Endodermal cell (in vitro differentiated cells): Measurements from ENCODE around the gene PACSIN2. TPM values are rescaled to one million over a fixed set of nuclear protein-coding genes. Genes with fewer than 3 reads are reported as not detected.

ENCODE experiments used
- DNase-seq: peaks from one replicate; pipeline ENCODE4 v3.0.0-alpha.2; 2017
- H3K27ac ChIP-seq: 2 replicates; pipeline ENCODE4 v1.5.1; 2013; ENCODE audit warnings: mild to moderate bottlenecking, low read depth, low read length, moderate library complexity
- H3K27me3 ChIP-seq: 2 replicates; pipeline ENCODE4 v1.6.1; 2013; ENCODE audit warnings: mild to moderate bottlenecking, low read length, moderate library complexity; ENCODE audit not compliant: insufficient read depth, control insufficient read depth, poor library complexity, severe bottlenecking
- H3K36me3 ChIP-seq: 2 replicates; pipeline ENCODE4 v1.7.0; 2013; ENCODE audit warnings: mild to moderate bottlenecking, low read length, moderate library complexity; ENCODE audit not compliant: control insufficient read depth, insufficient read depth
- H3K4me1 ChIP-seq: one replicate; pipeline ENCODE4 v1.7.0; 2013; ENCODE audit warnings: low read length; ENCODE audit not compliant: control insufficient read depth, insufficient read depth
- H3K4me3 ChIP-seq: 2 replicates; pipeline ENCODE4 v1.5.1; 2013; ENCODE audit warnings: mild to moderate bottlenecking, low read length, moderate library complexity
- H3K9ac ChIP-seq: 2 replicates; pipeline ENCODE4 v1.6.1; 2013; ENCODE audit warnings: mild to moderate bottlenecking, low read length, moderate library complexity; ENCODE audit not compliant: poor library complexity, severe bottlenecking; ENCODE audit errors: extremely low read depth
- H3K9me3 ChIP-seq: 2 replicates; pipeline ENCODE4 v1.6.1; 2013; ENCODE audit warnings: mild to moderate bottlenecking, low read length, moderate library complexity; ENCODE audit not compliant: control insufficient read depth
- H3K27ac Mint-ChIP-seq: 2 replicates; pipeline ENCODE4 v1.8.0; 2020; ENCODE audit warnings: mixed read lengths
- H3K27me3 Mint-ChIP-seq: 2 replicates; pipeline ENCODE4 v1.8.0; 2021; ENCODE audit warnings: mild to moderate bottlenecking, mixed read lengths; ENCODE audit not compliant: insufficient read depth
- H3K36me3 Mint-ChIP-seq: 2 replicates; pipeline ENCODE4 v1.8.0; 2020; ENCODE audit warnings: low read depth, mixed read lengths
- H3K4me1 Mint-ChIP-seq: 2 replicates; pipeline ENCODE4 v1.8.0; 2020; ENCODE audit warnings: mixed read lengths
- H3K4me3 Mint-ChIP-seq: 2 replicates; pipeline ENCODE4 v1.8.0; 2020; ENCODE audit warnings: mild to moderate bottlenecking, moderate library complexity, mixed read lengths
- H3K9me3 Mint-ChIP-seq: 2 replicates; pipeline ENCODE4 v1.8.0; 2020; ENCODE audit warnings: mild to moderate bottlenecking, mixed read lengths
- WGBS, 2 experiments: methylation state at CpG; one replicate each; pipeline versions ENCODE4 v1.1.5 to v1.1.7; 2013; ENCODE audit warnings: missing lambda C conversion rate in 2 of 2, mixed read lengths in 1 of 2; ENCODE audit not compliant: insufficient coverage in 1 of 2, insufficient read length in 1 of 2; 5-methylcytosine and 5-hydroxymethylcytosine counted together
- total RNA-seq, 2 donors: library from RNA; stranded (reverse); fragmentation: NEBNext Ultra II Directional in 1 of 2; extraction: Animal tissue kit (Norgen Biotek cat#: 25700) in 1 of 2; gene quantifications; 2 replicates in 1 of 2; 3 replicates in 1 of 2; pipeline ENCODE4 v1.2.1, GENCODE V29; 2021
- TF ChIP-seq, protein P1 (sequence below): fragments of 200-600 bp; sonication (generic); conservative IDR thresholded peaks from 2 replicates; pipeline ENCODE4 v1.5.0; 2021; ENCODE audit warnings: antibody characterized with exemption, mild to moderate bottlenecking

PACSIN2 gene
- total RNA-seq, 2 donors from 2014 or later: 60.7 to 61.4 TPM

DNA sequence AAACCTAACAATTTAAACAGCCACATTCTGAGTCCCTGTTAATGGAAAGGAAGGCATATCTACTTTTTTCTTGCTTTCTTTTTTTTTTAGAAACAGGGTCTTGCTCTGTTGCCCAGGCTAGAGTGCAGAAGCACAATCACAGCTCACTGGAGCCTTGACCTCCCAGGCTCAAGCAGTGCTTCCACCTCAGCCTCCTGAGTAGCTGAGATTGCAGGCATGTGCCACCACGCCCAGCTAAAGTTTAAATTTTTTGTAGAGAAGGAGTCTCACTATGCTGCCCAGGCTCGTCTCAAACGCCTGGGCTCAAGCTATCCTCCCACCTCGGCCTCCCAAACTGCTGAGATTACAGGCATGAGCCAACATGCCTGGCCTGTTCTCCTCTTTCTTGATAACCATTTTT, 183.2 kb downstream of the PACSIN2 start:
- TF ChIP-seq, protein P1, sequence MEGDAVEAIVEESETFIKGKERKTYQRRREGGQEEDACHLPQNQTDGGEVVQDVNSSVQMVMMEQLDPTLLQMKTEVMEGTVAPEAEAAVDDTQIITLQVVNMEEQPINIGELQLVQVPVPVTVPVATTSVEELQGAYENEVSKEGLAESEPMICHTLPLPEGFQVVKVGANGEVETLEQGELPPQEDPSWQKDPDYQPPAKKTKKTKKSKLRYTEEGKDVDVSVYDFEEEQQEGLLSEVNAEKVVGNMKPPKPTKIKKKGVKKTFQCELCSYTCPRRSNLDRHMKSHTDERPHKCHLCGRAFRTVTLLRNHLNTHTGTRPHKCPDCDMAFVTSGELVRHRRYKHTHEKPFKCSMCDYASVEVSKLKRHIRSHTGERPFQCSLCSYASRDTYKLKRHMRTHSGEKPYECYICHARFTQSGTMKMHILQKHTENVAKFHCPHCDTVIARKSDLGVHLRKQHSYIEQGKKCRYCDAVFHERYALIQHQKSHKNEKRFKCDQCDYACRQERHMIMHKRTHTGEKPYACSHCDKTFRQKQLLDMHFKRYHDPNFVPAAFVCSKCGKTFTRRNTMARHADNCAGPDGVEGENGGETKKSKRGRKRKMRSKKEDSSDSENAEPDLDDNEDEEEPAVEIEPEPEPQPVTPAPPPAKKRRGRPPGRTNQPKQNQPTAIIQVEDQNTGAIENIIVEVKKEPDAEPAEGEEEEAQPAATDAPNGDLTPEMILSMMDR: no peak
- H3K9me3 Mint-ChIP-seq: peaks cover 3% of the 10 kb centered on the region
- Histone ChIP-seq H3K27me3 (no peaks in the 10 kb centered on the region), H3K4me3 (no peak overlapping the region), H3K9me3 (no peaks in the 10 kb centered on the region), H3K4me1 (no peaks in the 10 kb centered on the region), H3K36me3 (peaks cover 83% of the 10 kb centered on the region), H3K9ac (no peak overlapping the region), H3K27ac (no peak overlapping the region)
- peaks cover 52% of the 10 kb centered on the region for H3K36me3 Mint-ChIP-seq
- no peak overlapping the region for H3K4me3 Mint-ChIP-seq
- H3K27ac Mint-ChIP-seq: no peak overlapping the region
- WGBS, 2 experiments: 90 to 100% methylated on average over 4 of the region's 4 CpGs
- DNase-seq: no peak
- no peaks in the 10 kb centered on the region for H3K4me1 Mint-ChIP-seq
- no peaks in the 10 kb centered on the region for H3K27me3 Mint-ChIP-seq

GRCh38 chr22:42830161-42830560, 184.8 kb downstream of the PACSIN2 start:
- no peak overlapping the region for H3K4me3 Mint-ChIP-seq
- no peaks in the 10 kb centered on the region for H3K4me1 ChIP-seq
- DNase-seq: no peak
- H3K4me3 ChIP-seq: no peak overlapping the region
- no peaks in the 10 kb centered on the region for H3K9me3 ChIP-seq
- WGBS, 2 experiments: 92 to 96% methylated on average over 5 of the region's 5 CpGs
- H3K27me3 ChIP-seq: no peaks in the 10 kb centered on the region
- H3K36me3 ChIP-seq: peaks cover 79% of the 10 kb centered on the region
- peaks cover 42% of the 10 kb centered on the region for H3K36me3 Mint-ChIP-seq
- H3K4me1 Mint-ChIP-seq: no peaks in the 10 kb centered on the region
- H3K27me3 Mint-ChIP-seq: no peaks in the 10 kb centered on the region
- peaks cover under 1% of the 10 kb centered on the region for H3K9me3 Mint-ChIP-seq
- no peak overlapping the region for H3K9ac ChIP-seq
- no peak overlapping the region for H3K27ac Mint-ChIP-seq
- no peak overlapping the region for H3K27ac ChIP-seq
- TF ChIP-seq, protein P1: no peak

DNA sequence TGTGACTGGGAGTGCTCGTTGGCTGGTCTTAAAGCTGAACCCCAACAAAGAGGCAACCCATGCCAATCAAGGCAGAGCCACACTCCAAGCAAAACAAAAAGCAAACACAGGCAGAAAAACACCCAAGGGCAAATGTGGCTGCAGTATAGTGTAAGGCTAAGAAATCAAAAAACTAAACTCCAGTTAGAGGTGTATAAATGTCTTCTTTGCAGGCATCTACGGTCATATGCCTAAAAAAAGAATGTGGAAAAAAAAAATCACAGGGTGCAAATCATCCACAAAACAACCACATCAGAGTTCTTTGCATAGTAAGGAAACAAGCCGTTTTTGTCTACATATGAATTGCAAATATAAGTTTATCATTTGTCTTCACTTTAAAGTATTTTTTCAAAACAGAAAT, 185.6 kb downstream of the PACSIN2 start:
- WGBS, 2 experiments: 83 to 88% methylated on average over 1 to 3 of the region's 3 CpGs
- Histone ChIP-seq H3K36me3 (peaks cover 78% of the 10 kb centered on the region), H3K27ac (no peak overlapping the region), H3K4me1 (no peaks in the 10 kb centered on the region), H3K9me3 (no peaks in the 10 kb centered on the region), H3K27me3 (no peaks in the 10 kb centered on the region), H3K9ac (no peak overlapping the region), H3K4me3 (no peak overlapping the region)
- no peaks in the 10 kb centered on the region for H3K4me1 Mint-ChIP-seq
- H3K4me3 Mint-ChIP-seq: no peak overlapping the region
- no peak for DNase-seq
- no peak overlapping the region for H3K27ac Mint-ChIP-seq
- no peaks in the 10 kb centered on the region for H3K9me3 Mint-ChIP-seq
- no peaks in the 10 kb centered on the region for H3K27me3 Mint-ChIP-seq
- peaks cover 40% of the 10 kb centered on the region for H3K36me3 Mint-ChIP-seq
- TF ChIP-seq, protein P1: no peak
